ENCODE measurements around the gene XYLT1. TPM values are rescaled to one million over a fixed set of nuclear protein-coding genes. Genes with fewer than 3 reads are reported as not detected.

XYLT1 gene
- total and polyA plus RNA-seq, 10 of the 15 experiments (the other 5 are each of a cell fraction or from before 2014, with no cell fraction given): 0.88 to 14.8 (median 5.8) TPM

GRCh38 chr16:17391715-17392114 is 79.0 kb downstream of the XYLT1 start (continued):
- TF ChIP-seq, protein P1, sequence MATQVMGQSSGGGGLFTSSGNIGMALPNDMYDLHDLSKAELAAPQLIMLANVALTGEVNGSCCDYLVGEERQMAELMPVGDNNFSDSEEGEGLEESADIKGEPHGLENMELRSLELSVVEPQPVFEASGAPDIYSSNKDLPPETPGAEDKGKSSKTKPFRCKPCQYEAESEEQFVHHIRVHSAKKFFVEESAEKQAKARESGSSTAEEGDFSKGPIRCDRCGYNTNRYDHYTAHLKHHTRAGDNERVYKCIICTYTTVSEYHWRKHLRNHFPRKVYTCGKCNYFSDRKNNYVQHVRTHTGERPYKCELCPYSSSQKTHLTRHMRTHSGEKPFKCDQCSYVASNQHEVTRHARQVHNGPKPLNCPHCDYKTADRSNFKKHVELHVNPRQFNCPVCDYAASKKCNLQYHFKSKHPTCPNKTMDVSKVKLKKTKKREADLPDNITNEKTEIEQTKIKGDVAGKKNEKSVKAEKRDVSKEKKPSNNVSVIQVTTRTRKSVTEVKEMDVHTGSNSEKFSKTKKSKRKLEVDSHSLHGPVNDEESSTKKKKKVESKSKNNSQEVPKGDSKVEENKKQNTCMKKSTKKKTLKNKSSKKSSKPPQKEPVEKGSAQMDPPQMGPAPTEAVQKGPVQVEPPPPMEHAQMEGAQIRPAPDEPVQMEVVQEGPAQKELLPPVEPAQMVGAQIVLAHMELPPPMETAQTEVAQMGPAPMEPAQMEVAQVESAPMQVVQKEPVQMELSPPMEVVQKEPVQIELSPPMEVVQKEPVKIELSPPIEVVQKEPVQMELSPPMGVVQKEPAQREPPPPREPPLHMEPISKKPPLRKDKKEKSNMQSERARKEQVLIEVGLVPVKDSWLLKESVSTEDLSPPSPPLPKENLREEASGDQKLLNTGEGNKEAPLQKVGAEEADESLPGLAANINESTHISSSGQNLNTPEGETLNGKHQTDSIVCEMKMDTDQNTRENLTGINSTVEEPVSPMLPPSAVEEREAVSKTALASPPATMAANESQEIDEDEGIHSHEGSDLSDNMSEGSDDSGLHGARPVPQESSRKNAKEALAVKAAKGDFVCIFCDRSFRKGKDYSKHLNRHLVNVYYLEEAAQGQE (IDR thresholded peaks at IDR 0.05; ENCODE audit: low read depth, low read length): no peak
- no peak for TF ChIP-seq IKZF2 (IDR thresholded peaks at IDR 0.05)
- TF ChIP-seq ZBTB33 (IDR thresholded peaks at IDR 0.05): no peak
- TF ChIP-seq RAD51 (IDR thresholded peaks at IDR 0.05): no peak
- TF ChIP-seq, protein P2, sequence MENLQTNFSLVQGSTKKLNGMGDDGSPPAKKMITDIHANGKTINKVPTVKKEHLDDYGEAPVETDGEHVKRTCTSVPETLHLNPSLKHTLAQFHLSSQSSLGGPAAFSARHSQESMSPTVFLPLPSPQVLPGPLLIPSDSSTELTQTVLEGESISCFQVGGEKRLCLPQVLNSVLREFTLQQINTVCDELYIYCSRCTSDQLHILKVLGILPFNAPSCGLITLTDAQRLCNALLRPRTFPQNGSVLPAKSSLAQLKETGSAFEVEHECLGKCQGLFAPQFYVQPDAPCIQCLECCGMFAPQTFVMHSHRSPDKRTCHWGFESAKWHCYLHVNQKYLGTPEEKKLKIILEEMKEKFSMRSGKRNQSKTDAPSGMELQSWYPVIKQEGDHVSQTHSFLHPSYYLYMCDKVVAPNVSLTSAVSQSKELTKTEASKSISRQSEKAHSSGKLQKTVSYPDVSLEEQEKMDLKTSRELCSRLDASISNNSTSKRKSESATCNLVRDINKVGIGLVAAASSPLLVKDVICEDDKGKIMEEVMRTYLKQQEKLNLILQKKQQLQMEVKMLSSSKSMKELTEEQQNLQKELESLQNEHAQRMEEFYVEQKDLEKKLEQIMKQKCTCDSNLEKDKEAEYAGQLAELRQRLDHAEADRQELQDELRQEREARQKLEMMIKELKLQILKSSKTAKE (IDR thresholded peaks at IDR 0.05; ENCODE audit: low read depth, poor library complexity, severe bottlenecking): no peak
- no peak for TF ChIP-seq STAT1 (conservative IDR thresholded peaks at IDR 0.05)
- TF ChIP-seq RB1 (IDR thresholded peaks at IDR 0.05; ENCODE audit: borderline replicate concordance): no peak

Measured in GM12878 (cell line).